ENCODE measurements around the gene COMMD1. TPM values are rescaled to one million over a fixed set of nuclear protein-coding genes. Genes with fewer than 3 reads are reported as not detected.

The COMMD1 gene
- polyA plus RNA-seq, 1 of the 3 experiments (the other 2 are of a cell fraction): 32.5 TPM

DNA sequence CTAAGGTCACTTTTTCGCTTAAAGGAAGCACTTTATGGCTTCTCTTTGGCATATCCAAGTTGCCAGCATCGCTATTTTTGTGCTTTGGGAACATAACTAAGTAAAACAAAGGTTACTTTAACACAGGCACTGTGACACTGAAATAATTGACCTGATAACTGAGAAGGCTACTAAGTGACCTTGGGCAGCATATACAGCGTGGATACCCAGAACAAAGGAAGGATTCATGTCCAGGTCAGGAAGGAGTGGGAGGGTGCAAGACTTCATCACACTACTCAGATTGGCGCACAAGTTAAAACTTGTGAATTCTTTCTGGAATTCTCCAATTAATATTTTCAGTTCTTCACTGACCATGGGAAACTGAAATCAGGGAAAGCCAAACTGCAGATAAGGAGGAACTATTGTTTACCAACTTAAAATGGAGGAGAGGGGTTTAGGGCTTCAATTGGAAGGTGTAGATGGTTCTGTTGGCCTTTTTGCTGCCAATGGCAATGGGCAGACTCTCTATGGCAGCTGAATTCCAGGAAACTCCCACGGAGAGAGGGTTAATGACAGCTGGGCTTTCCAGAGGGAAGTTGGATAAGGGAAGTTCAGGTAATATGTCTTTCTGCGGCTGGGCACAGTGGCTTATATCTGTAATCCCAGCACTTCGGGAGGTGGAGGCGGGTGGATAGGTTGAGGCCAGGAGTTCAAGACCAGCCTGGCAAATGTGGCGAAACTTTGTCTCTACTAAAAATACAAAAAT is 45.3 kb downstream of the COMMD1 start:
- WGBS (ENCODE audit: low lambda C conversion rate): 90% methylated on average over 9 of the region's 9 CpGs
- ChIA-PET CTCF (no interaction called here), POLR2A (no interaction called here)
- Histone ChIP-seq H3F3A (replicated peaks; ENCODE audit: insufficient read depth) (peaks cover 7% of the 10 kb centered on the region), H3K9me3 (no peaks in the 10 kb centered on the region), H4K20me1 (ENCODE audit: insufficient read depth) (no peaks in the 10 kb centered on the region), H3K27ac (ENCODE audit: low read depth in 2 of 2, low read length in 1 of 2) (no peak overlapping the region), H3K9me2 (no peaks in the 10 kb centered on the region), H3K27me3 (ENCODE audit: insufficient read depth) (no peaks in the 10 kb centered on the region), H3K79me2 (ENCODE audit: insufficient read depth) (peaks cover 5% of the 10 kb centered on the region; the same call in 1 of the 2 replicates), H3K4me2 (no peak overlapping the region), H3K36me3 (replicated peaks in 1 of 2; ENCODE audit: control insufficient read depth in 1 of 2, insufficient read depth in 2 of 2, low read length in 1 of 2) (no peaks in the 10 kb centered on the region), H3K9ac (no peak overlapping the region), H3K4me3 (ENCODE audit: low read depth in 2 of 2, low read length in 1 of 2) (no peak overlapping the region), H2AFZ (ENCODE audit: low read depth) (no peak overlapping the region), H3K4me1 (ENCODE audit: control insufficient read depth in 1 of 2, insufficient read depth in 2 of 2, low read depth in 1 of 2, low read length in 1 of 2) (peaks cover 3 to 4% of the 10 kb centered on the region in 2 experiments; a peak in 3 of 4 replicates)
- no peak for TF ChIP-seq FOXJ3 (CRISPR knock-in tag; IDR thresholded peaks at IDR 0.05)
- no peak for TF ChIP-seq TCF12 (IDR thresholded peaks at IDR 0.05)
- TF ChIP-seq SIN3A (IDR thresholded peaks at IDR 0.05; ENCODE audit: borderline replicate concordance, low read depth, low read length): no peak
- DNase-seq: no peak

GRCh38 chr2:61951881-61952280 is 46.4 kb downstream of the COMMD1 start:
- peaks cover 4% of the 10 kb centered on the region for H3F3A ChIP-seq (replicated peaks; ENCODE audit: insufficient read depth)
- H3K4me1 ChIP-seq (ENCODE audit: control insufficient read depth in 1 of 2, insufficient read depth in 2 of 2, low read depth in 1 of 2, low read length in 1 of 2): peaks cover 0 to 3% of the 10 kb centered on the region in 2 experiments; a peak in 3 of 4 replicates
- ChIA-PET POLR2A (no interaction called here), CTCF (no interaction called here)
- no peak overlapping the region for H3K9ac ChIP-seq
- 91% methylated on average over 2 of the region's 2 CpGs for WGBS (ENCODE audit: low lambda C conversion rate)
- no peaks in the 10 kb centered on the region for H3K9me2 ChIP-seq
- no peak overlapping the region for H3K27ac ChIP-seq (ENCODE audit: low read depth in 2 of 2, low read length in 1 of 2)
- TF ChIP-seq SIN3A (IDR thresholded peaks at IDR 0.05; ENCODE audit: borderline replicate concordance, low read depth, low read length) (no peak), EZH2phosphoT487 (IDR thresholded peaks at IDR 0.05; ENCODE audit: borderline replicate concordance, low read depth) (no peak), EP300 (IDR thresholded peaks at IDR 0.05; ENCODE audit: borderline replicate concordance in 1 of 2, low read depth in 1 of 2, low read length in 1 of 2) (no peak), NFIC (IDR thresholded peaks at IDR 0.05; ENCODE audit: borderline replicate concordance) (no peak), TAF1 (IDR thresholded peaks at IDR 0.05; ENCODE audit: borderline replicate concordance, low read depth, low read length) (no peak)
- TF ChIP-seq, protein P1, sequence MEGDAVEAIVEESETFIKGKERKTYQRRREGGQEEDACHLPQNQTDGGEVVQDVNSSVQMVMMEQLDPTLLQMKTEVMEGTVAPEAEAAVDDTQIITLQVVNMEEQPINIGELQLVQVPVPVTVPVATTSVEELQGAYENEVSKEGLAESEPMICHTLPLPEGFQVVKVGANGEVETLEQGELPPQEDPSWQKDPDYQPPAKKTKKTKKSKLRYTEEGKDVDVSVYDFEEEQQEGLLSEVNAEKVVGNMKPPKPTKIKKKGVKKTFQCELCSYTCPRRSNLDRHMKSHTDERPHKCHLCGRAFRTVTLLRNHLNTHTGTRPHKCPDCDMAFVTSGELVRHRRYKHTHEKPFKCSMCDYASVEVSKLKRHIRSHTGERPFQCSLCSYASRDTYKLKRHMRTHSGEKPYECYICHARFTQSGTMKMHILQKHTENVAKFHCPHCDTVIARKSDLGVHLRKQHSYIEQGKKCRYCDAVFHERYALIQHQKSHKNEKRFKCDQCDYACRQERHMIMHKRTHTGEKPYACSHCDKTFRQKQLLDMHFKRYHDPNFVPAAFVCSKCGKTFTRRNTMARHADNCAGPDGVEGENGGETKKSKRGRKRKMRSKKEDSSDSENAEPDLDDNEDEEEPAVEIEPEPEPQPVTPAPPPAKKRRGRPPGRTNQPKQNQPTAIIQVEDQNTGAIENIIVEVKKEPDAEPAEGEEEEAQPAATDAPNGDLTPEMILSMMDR (IDR thresholded peaks at IDR 0.05): no peak
- TF ChIP-seq, protein P2, sequence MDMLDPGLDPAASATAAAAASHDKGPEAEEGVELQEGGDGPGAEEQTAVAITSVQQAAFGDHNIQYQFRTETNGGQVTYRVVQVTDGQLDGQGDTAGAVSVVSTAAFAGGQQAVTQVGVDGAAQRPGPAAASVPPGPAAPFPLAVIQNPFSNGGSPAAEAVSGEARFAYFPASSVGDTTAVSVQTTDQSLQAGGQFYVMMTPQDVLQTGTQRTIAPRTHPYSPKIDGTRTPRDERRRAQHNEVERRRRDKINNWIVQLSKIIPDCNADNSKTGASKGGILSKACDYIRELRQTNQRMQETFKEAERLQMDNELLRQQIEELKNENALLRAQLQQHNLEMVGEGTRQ (IDR thresholded peaks at IDR 0.05; ENCODE audit: borderline replicate concordance, low read depth, low read length): no peak
- no peaks in the 10 kb centered on the region for H3K9me3 ChIP-seq
- DNase-seq: no peak
- H2AFZ ChIP-seq (ENCODE audit: low read depth): no peak overlapping the region
- no peaks in the 10 kb centered on the region for H4K20me1 ChIP-seq (ENCODE audit: insufficient read depth)
- no peaks in the 10 kb centered on the region for H3K27me3 ChIP-seq (ENCODE audit: insufficient read depth)
- H3K4me2 ChIP-seq: no peak overlapping the region
- peaks cover 5% of the 10 kb centered on the region; the same call in 1 of the 2 replicates for H3K79me2 ChIP-seq (ENCODE audit: insufficient read depth)
- H3K4me3 ChIP-seq (ENCODE audit: low read depth in 2 of 2, low read length in 1 of 2): no peak overlapping the region
- H3K36me3 ChIP-seq (replicated peaks in 1 of 2; ENCODE audit: control insufficient read depth in 1 of 2, insufficient read depth in 2 of 2, low read length in 1 of 2): no peaks in the 10 kb centered on the region
